Measurements from ENCODE around the gene RNF181. TPM values are rescaled to one million over a fixed set of nuclear protein-coding genes. Genes with fewer than 3 reads are reported as not detected.

The RNF181 gene
- polyA plus RNA-seq, 1 donor (not counting 4 experiments of a cell fraction or from before 2014, with no cell fraction given): 264 TPM

DNA sequence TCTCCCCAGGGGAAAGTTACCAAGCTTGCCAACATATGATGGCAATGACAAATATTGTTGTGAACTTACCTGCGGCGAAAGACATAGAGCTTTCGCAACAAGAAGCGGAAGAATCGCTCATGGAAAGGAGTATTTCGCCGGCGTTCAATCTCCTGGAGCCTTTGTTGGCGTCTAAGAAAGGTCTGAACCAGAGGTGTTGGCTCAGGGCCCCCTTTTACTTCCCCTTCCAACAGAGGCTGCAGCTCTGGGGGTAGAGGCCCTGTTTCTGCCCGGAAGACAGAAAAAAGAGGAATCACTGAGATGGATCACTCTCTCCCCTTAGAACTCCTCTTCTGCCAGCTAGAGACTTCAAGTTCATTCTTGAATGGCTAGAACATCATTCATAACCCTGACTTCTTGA lies 45.1 kb upstream of the RNF181 start:
- Histone ChIP-seq H3K9me3 (ENCODE audit: control insufficient read depth, low read depth, low read length) (no peaks in the 10 kb centered on the region), H3K4me1 (ENCODE audit: control insufficient read depth, extremely low read depth, insufficient read depth, low read length) (peaks cover 14% of the 10 kb centered on the region), H3K36me3 (ENCODE audit: control insufficient read depth in 2 of 2, extremely low read depth in 1 of 2, insufficient read depth in 2 of 2, low read length in 2 of 2) (peaks cover 25 to 33% of the 10 kb centered on the region in 2 experiments), H3K4me2 (ENCODE audit: control insufficient read depth, extremely low read depth, insufficient read depth, low read depth, low read length) (no peak overlapping the region), H3K9ac (ENCODE audit: control insufficient read depth, extremely low read depth, insufficient read depth, low read length) (no peak overlapping the region), H4K20me1 (ENCODE audit: control insufficient read depth, extremely low read depth, insufficient read depth, low read length) (peaks cover 8% of the 10 kb centered on the region), H3K27me3 (ENCODE audit: control insufficient read depth, extremely low read depth, insufficient read depth, low read length) (no peaks in the 10 kb centered on the region), H3K4me3 (ENCODE audit: control insufficient read depth in 2 of 3, extremely low read depth in 1 of 3, insufficient read depth in 2 of 3, low read depth in 1 of 3, low read length in 3 of 3) (no peak overlapping the region), H3K9me1 (ENCODE audit: control insufficient read depth, extremely low read depth, insufficient read depth, low read length) (no peaks in the 10 kb centered on the region), H3K79me2 (ENCODE audit: control insufficient read depth, insufficient read depth, low read length) (no peaks in the 10 kb centered on the region), H2AFZ (ENCODE audit: control insufficient read depth, low read length) (no peak overlapping the region), H3K27ac (ENCODE audit: control insufficient read depth, insufficient read depth, low read length) (no peak overlapping the region)
- dilution Hi-C loops (cut with MboI; ENCODE audit: extremely low pct_ligation_motif_present, low sequenced_read_pairs): no loop called here
- TF ChIP-seq EZH2 (IDR thresholded peaks at IDR 0.05; ENCODE audit: low read length) (no peak), CTCF (optimal IDR thresholded peaks at IDR 0.05 in 1 of 3, IDR thresholded peaks at IDR 0.05 in 1 of 3, conservative IDR thresholded peaks at IDR 0.05 in 1 of 3; ENCODE audit: extremely low read depth in 1 of 3, insufficient read depth in 2 of 3, low read length in 3 of 3) (no peak)
- FAIRE-seq (no peak), DNase-seq (ENCODE audit: low read depth, low spot score) (no peak)

- no peak overlapping the region for H3K4me3 ChIP-seq (ENCODE audit: control insufficient read depth in 2 of 3, extremely low read depth in 1 of 3, insufficient read depth in 2 of 3, low read depth in 1 of 3, low read length in 3 of 3)
- no peaks in the 10 kb centered on the region for H3K9me1 ChIP-seq (ENCODE audit: control insufficient read depth, extremely low read depth, insufficient read depth, low read length)
- H3K36me3 ChIP-seq (ENCODE audit: control insufficient read depth in 2 of 2, extremely low read depth in 1 of 2, insufficient read depth in 2 of 2, low read length in 2 of 2): peaks cover 28 to 39% of the 10 kb centered on the region in 2 experiments
- no peaks in the 10 kb centered on the region for H3K9me3 ChIP-seq (ENCODE audit: control insufficient read depth, low read depth, low read length)
- no peak overlapping the region for H3K9ac ChIP-seq (ENCODE audit: control insufficient read depth, extremely low read depth, insufficient read depth, low read length)
- peaks cover under 1% of the 10 kb centered on the region for H3K4me1 ChIP-seq (ENCODE audit: control insufficient read depth, extremely low read depth, insufficient read depth, low read length)
- H2AFZ ChIP-seq (ENCODE audit: control insufficient read depth, low read length): no peak overlapping the region
- no peak overlapping the region for H3K4me2 ChIP-seq (ENCODE audit: control insufficient read depth, extremely low read depth, insufficient read depth, low read depth, low read length)
- peaks cover under 1% of the 10 kb centered on the region for H4K20me1 ChIP-seq (ENCODE audit: control insufficient read depth, extremely low read depth, insufficient read depth, low read length)
- dilution Hi-C loops (cut with MboI; ENCODE audit: extremely low pct_ligation_motif_present, low sequenced_read_pairs): no loop called here
- TF ChIP-seq EZH2 (IDR thresholded peaks at IDR 0.05; ENCODE audit: low read length) (no peak), CTCF (optimal IDR thresholded peaks at IDR 0.05 in 1 of 3, IDR thresholded peaks at IDR 0.05 in 1 of 3, conservative IDR thresholded peaks at IDR 0.05 in 1 of 3; ENCODE audit: extremely low read depth in 1 of 3, insufficient read depth in 2 of 3, low read length in 3 of 3) (peak; percentile 81 to 96 (median 93))
- no peaks in the 10 kb centered on the region for H3K79me2 ChIP-seq (ENCODE audit: control insufficient read depth, insufficient read depth, low read length)
- peak; percentile 68 for FAIRE-seq
- no peak for DNase-seq (ENCODE audit: low read depth, low spot score)
- H3K27me3 ChIP-seq (ENCODE audit: control insufficient read depth, extremely low read depth, insufficient read depth, low read length): no peaks in the 10 kb centered on the region
- H3K27ac ChIP-seq (ENCODE audit: control insufficient read depth, insufficient read depth, low read length): no peak overlapping the region
These were observed 43.6 kb upstream of the RNF181 start for GRCh38 chr2:85551698-85552678.
